BLaER1 (cell line): ENCODE results near the gene DMXL1.

Experiments used
- H3K27ac ChIP-seq: shearing (Covaris generic); formaldehyde crosslinking; 2 replicates; pipeline ENCODE4 v1.8.1; 2022
- H3K27me3 ChIP-seq: shearing (Covaris generic); formaldehyde crosslinking; 2 replicates; pipeline ENCODE4 v1.8.1; 2022
- H3K36me3 ChIP-seq: shearing (Covaris generic); formaldehyde crosslinking; 2 replicates; pipeline ENCODE4 v1.8.1; 2022
- H3K4me1 ChIP-seq: shearing (Covaris generic); formaldehyde crosslinking; 2 replicates; pipeline ENCODE4 v1.8.1; 2022
- H3K4me2 ChIP-seq: shearing (Covaris generic); formaldehyde crosslinking; 2 replicates; pipeline ENCODE4 v1.8.1; 2022
- H3K4me3 ChIP-seq: shearing (Covaris generic); formaldehyde crosslinking; 2 replicates; pipeline ENCODE4 v1.8.1; 2022
- H3K9ac ChIP-seq: shearing (Covaris generic); formaldehyde crosslinking; 2 replicates; pipeline ENCODE4 v1.8.1; 2022
- H3K9me3 ChIP-seq: shearing (Covaris generic); formaldehyde crosslinking; 2 replicates; pipeline ENCODE4 v1.8.1; 2022
- H4K20me1 ChIP-seq: shearing (Covaris generic); formaldehyde crosslinking; 2 replicates; pipeline ENCODE4 v1.8.1; 2022
- Cebpa-rat ChIP-seq: shearing (Covaris generic); IDR thresholded peaks from 2 replicates; pipeline ENCODE4 v1.8.1; 2022

The DMXL1 gene

GRCh38 chr5:119036101-119036762 lies 34.7 kb upstream of the DMXL1 start:
- no peak overlapping the region for H3K4me2 ChIP-seq
- H3K27ac ChIP-seq: no peak overlapping the region
- no peak for TF ChIP-seq Cebpa-rat
- H3K4me3 ChIP-seq: no peak overlapping the region
- H3K4me1 ChIP-seq: peaks cover 20% of the 10 kb centered on the region
- H4K20me1 ChIP-seq: no peaks in the 10 kb centered on the region
- no peaks in the 10 kb centered on the region for H3K36me3 ChIP-seq
- H3K9me3 ChIP-seq: no peaks in the 10 kb centered on the region
- no peak overlapping the region for H3K9ac ChIP-seq
- no peaks in the 10 kb centered on the region for H3K27me3 ChIP-seq

GRCh38 chr5:119037496-119038215 lies 33.2 kb upstream of the DMXL1 start:
- H4K20me1 ChIP-seq: no peaks in the 10 kb centered on the region
- no peak overlapping the region for H3K4me3 ChIP-seq
- no peak overlapping the region for H3K9ac ChIP-seq
- H3K36me3 ChIP-seq: no peaks in the 10 kb centered on the region
- no peak overlapping the region for H3K27ac ChIP-seq
- no peaks in the 10 kb centered on the region for H3K9me3 ChIP-seq
- no peak overlapping the region for H3K4me2 ChIP-seq
- no peak for TF ChIP-seq Cebpa-rat
- H3K27me3 ChIP-seq: no peaks in the 10 kb centered on the region
- peaks cover 6% of the 10 kb centered on the region for H3K4me1 ChIP-seq

GRCh38 chr5:119048246-119048645 lies 22.6 kb upstream of the DMXL1 start:
- no peak overlapping the region for H3K27ac ChIP-seq
- no peak overlapping the region for H3K4me3 ChIP-seq
- TF ChIP-seq Cebpa-rat: no peak
- H3K4me2 ChIP-seq: no peak overlapping the region
- H3K9me3 ChIP-seq: no peaks in the 10 kb centered on the region
- no peaks in the 10 kb centered on the region for H3K4me1 ChIP-seq
- H3K9ac ChIP-seq: no peak overlapping the region
- H4K20me1 ChIP-seq: no peaks in the 10 kb centered on the region
- no peaks in the 10 kb centered on the region for H3K36me3 ChIP-seq
- no peaks in the 10 kb centered on the region for H3K27me3 ChIP-seq

- no peaks in the 10 kb centered on the region for H3K4me1 ChIP-seq
- H3K36me3 ChIP-seq: no peaks in the 10 kb centered on the region
- no peaks in the 10 kb centered on the region for H4K20me1 ChIP-seq
- H3K27ac ChIP-seq: no peak overlapping the region
- no peaks in the 10 kb centered on the region for H3K9me3 ChIP-seq
- H3K4me3 ChIP-seq: no peak overlapping the region
- H3K4me2 ChIP-seq: no peak overlapping the region
- no peaks in the 10 kb centered on the region for H3K27me3 ChIP-seq
- TF ChIP-seq Cebpa-rat: no peak
- no peak overlapping the region for H3K9ac ChIP-seq
These were observed 20.9 kb upstream of the DMXL1 start for GRCh38 chr5:119049824-119050449.

GRCh38 chr5:119054101-119054500 lies 16.8 kb upstream of the DMXL1 start:
- Histone ChIP-seq H3K27ac (no peak overlapping the region), H3K4me2 (no peak overlapping the region), H4K20me1 (no peaks in the 10 kb centered on the region), H3K9ac (no peak overlapping the region), H3K4me1 (no peaks in the 10 kb centered on the region), H3K36me3 (no peaks in the 10 kb centered on the region), H3K9me3 (no peaks in the 10 kb centered on the region), H3K4me3 (no peak overlapping the region), H3K27me3 (no peaks in the 10 kb centered on the region)
- no peak for TF ChIP-seq Cebpa-rat

GRCh38 chr5:119055294-119055693 lies 15.6 kb upstream of the DMXL1 start:
- Histone ChIP-seq H3K36me3 (no peaks in the 10 kb centered on the region), H3K27ac (no peak overlapping the region), H4K20me1 (no peaks in the 10 kb centered on the region), H3K4me3 (no peak overlapping the region), H3K4me2 (no peak overlapping the region), H3K9me3 (no peaks in the 10 kb centered on the region), H3K27me3 (no peaks in the 10 kb centered on the region), H3K9ac (no peak overlapping the region), H3K4me1 (no peaks in the 10 kb centered on the region)
- TF ChIP-seq Cebpa-rat: no peak

GRCh38 chr5:119058979-119059529 lies 11.8 kb upstream of the DMXL1 start:
- H3K4me3 ChIP-seq: no peak overlapping the region
- H3K36me3 ChIP-seq: no peaks in the 10 kb centered on the region
- TF ChIP-seq Cebpa-rat: no peak
- H3K4me1 ChIP-seq: no peaks in the 10 kb centered on the region
- H3K9ac ChIP-seq: no peak overlapping the region
- H4K20me1 ChIP-seq: no peaks in the 10 kb centered on the region
- H3K9me3 ChIP-seq: no peaks in the 10 kb centered on the region
- no peaks in the 10 kb centered on the region for H3K27me3 ChIP-seq
- no peak overlapping the region for H3K27ac ChIP-seq
- H3K4me2 ChIP-seq: no peak overlapping the region

- Histone ChIP-seq H3K36me3 (no peaks in the 10 kb centered on the region), H4K20me1 (no peaks in the 10 kb centered on the region), H3K4me1 (no peaks in the 10 kb centered on the region), H3K27ac (no peak overlapping the region), H3K9me3 (no peaks in the 10 kb centered on the region), H3K4me2 (no peak overlapping the region), H3K9ac (no peak overlapping the region), H3K4me3 (no peak overlapping the region), H3K27me3 (no peaks in the 10 kb centered on the region)
- no peak for TF ChIP-seq Cebpa-rat
These were observed 11.1 kb upstream of the DMXL1 start for GRCh38 chr5:119059740-119060255.

- no peak overlapping the region for H3K9ac ChIP-seq
- H3K9me3 ChIP-seq: no peaks in the 10 kb centered on the region
- no peaks in the 10 kb centered on the region for H4K20me1 ChIP-seq
- no peaks in the 10 kb centered on the region for H3K27me3 ChIP-seq
- no peaks in the 10 kb centered on the region for H3K4me1 ChIP-seq
- no peak overlapping the region for H3K27ac ChIP-seq
- no peak overlapping the region for H3K4me3 ChIP-seq
- H3K36me3 ChIP-seq: no peaks in the 10 kb centered on the region
- H3K4me2 ChIP-seq: no peak overlapping the region
- TF ChIP-seq Cebpa-rat: no peak
These were observed 7.1 kb upstream of the DMXL1 start for GRCh38 chr5:119063579-119064379.
